Ovary (tissue), 3 donors: Measurements from ENCODE around the gene OR5B21.

Experiments
- CTCF ChIP-seq, 3 donors: fragments of 450-650 bp in 2 of 3; fragments of 200-600 bp in 1 of 3; IDR thresholded peaks; one replicate each; pipeline versions ENCODE4 v1.5.1 to v1.8.0; 2016 to 2022; ENCODE audit warnings: antibody characterized with exemption in 3 of 3, mild to moderate bottlenecking in 1 of 3
- EP300 ChIP-seq: sonication (generic); formaldehyde crosslinking; IDR thresholded peaks from one replicate; pipeline ENCODE4 v1.6.1; 2017; ENCODE audit warnings: antibody characterized with exemption
- POLR2A ChIP-seq: fragments of 450-650 bp; IDR thresholded peaks from one replicate; pipeline ENCODE4 v1.6.1; 2017; ENCODE audit warnings: antibody characterized with exemption, mild to moderate bottlenecking, moderate library complexity
- donor health status: DM: no; HTN: no; CAD: no.

DNA sequence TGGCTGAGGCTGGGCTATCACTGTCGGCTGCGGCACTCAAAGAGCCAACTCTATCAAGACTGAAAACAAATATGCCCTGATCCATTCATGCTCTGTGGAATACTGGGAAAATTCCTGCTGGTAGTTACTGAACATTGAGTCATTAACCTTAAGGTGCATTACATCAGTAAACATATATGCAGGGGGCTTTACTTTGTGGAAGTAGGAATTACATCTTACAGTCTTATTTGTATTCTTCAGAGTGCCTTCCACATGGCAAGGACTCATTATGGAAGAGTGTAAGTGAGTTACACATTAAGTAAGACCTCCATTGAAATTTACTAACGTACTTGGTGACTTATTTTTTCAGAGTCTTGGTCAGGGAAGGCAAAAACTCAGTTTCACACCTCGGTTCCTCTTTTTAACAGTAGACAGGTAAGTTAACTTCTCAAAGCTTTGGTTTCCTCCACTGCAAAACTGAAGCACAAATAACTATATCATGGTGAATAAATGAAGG, 4.5 kb downstream of the OR5B21 start:
- no peak for TF ChIP-seq CTCF (IDR thresholded peaks at IDR 0.05)
- no peak for TF ChIP-seq POLR2A
- no peak for TF ChIP-seq EP300
